Endothelial cell of umbilical vein (primary cell): Measurements from ENCODE around the gene EIF2AK3. TPM values are rescaled to one million over a fixed set of nuclear protein-coding genes. Genes with fewer than 3 reads are reported as not detected.

Experiments
- BruUV-seq: library from RNA; stranded (reverse); fragments of 400-500 nt; replicated peaks from 2 replicates; lab custom pipeline; 2021; lab: Mats Ljungman, UMichigan
- CTCF ChIA-PET: fragments of 300-600, 350-600 bp; sonication (Branson Sonifier 250); formaldehyde crosslinking; loops from one replicate; lab custom pipeline; 2021; ENCODE audit warnings: antibody characterized with exemption, inconsistent platforms; lab: Charles Lee
- POLR2A ChIA-PET: fragments of 300-600, 350-600 bp; sonication (Branson Sonifier 250); formaldehyde crosslinking; loops from one replicate; lab custom pipeline; 2021; ENCODE audit warnings: antibody characterized with exemption, inconsistent platforms; lab: Charles Lee
- DNase-seq: peaks from one replicate; pipeline ENCODE4 v3.0.0-alpha.2; 2011; ENCODE audit warnings: low read depth, low spot score
- FAIRE-seq: peaks from 2 replicates; lab custom pipeline; 2011; peaks lifted over from hg19 to GRCh38; lab: Jason Lieb, UNC
- H2AFZ ChIP-seq: 2 replicates; pipeline ENCODE4 v1.6.0; 2012; ENCODE audit warnings: low read depth, low read length, control low read depth, inconsistent platforms
- H3K27ac ChIP-seq: 2 replicates; pipeline ENCODE4 v1.5.1; 2011; ENCODE audit warnings: low read depth, mild to moderate bottlenecking, control low read depth, low read length, moderate library complexity; ENCODE audit not compliant: insufficient read depth
- H3K27me3 ChIP-seq, 2 experiments: 2 replicates each; pipeline versions ENCODE4 v1.6.0 to v1.6.1; 2011; ENCODE audit warnings: low read length in 2 of 2, mixed read lengths in 1 of 2; ENCODE audit not compliant: control insufficient read depth in 2 of 2, insufficient read depth in 2 of 2
- H3K36me3 ChIP-seq, 2 experiments: 2 replicates in 1 of 2; 3 replicates in 1 of 2; pipeline ENCODE4 v1.5.1; 2011; ENCODE audit warnings: low read length in 2 of 2, mild to moderate bottlenecking in 1 of 2, moderate library complexity in 1 of 2; ENCODE audit not compliant: control insufficient read depth in 2 of 2, insufficient read depth in 2 of 2; ENCODE audit errors: extremely low read depth in 1 of 2
- H3K4me1 ChIP-seq: 3 replicates; pipeline ENCODE4 v1.5.1; 2011; ENCODE audit warnings: mild to moderate bottlenecking, low read length; ENCODE audit not compliant: control insufficient read depth, insufficient read depth; ENCODE audit errors: extremely low read depth
- H3K4me2 ChIP-seq: 2 replicates; pipeline ENCODE4 v1.6.1; 2011; ENCODE audit warnings: low read length, control low read depth, mixed read lengths; ENCODE audit not compliant: insufficient read depth
- H3K4me3 ChIP-seq, 3 experiments: fragments of 200-600 bp in 1 of 3; sonication (generic), shearing (Covaris generic) in 1 of 3; replicated peaks in 1 of 3; 2 replicates each; pipeline ENCODE4 v1.5.1; 2011 to 2016; ENCODE audit warnings: control low read depth in 3 of 3, low read length in 3 of 3, mild to moderate bottlenecking in 2 of 3, inconsistent platforms in 1 of 3, low read depth in 1 of 3, moderate library complexity in 1 of 3; ENCODE audit not compliant: insufficient read depth in 1 of 3
- H3K79me2 ChIP-seq: 2 replicates; pipeline ENCODE4 v1.6.0; 2012; ENCODE audit warnings: low read length, inconsistent platforms; ENCODE audit not compliant: control insufficient read depth, insufficient read depth
- H3K9ac ChIP-seq: replicated peaks from 2 replicates; pipeline ENCODE3; 2011; ENCODE audit warnings: low read length, control low read depth; ENCODE audit not compliant: insufficient read depth; ENCODE audit errors: extremely low read depth
- H3K9me1 ChIP-seq: replicated peaks from 3 replicates; pipeline ENCODE4 v1.6.0; 2011; ENCODE audit warnings: mild to moderate bottlenecking, low read length; ENCODE audit not compliant: control insufficient read depth, insufficient read depth; ENCODE audit errors: extremely low read depth
- H3K9me3 ChIP-seq: replicated peaks from 2 replicates; pipeline ENCODE4 v1.5.1; 2012; ENCODE audit warnings: low read length, inconsistent platforms; ENCODE audit not compliant: control insufficient read depth, insufficient read depth
- H4K20me1 ChIP-seq: replicated peaks from 2 replicates; pipeline ENCODE3; 2011; ENCODE audit warnings: mild to moderate bottlenecking, low read length; ENCODE audit not compliant: control insufficient read depth, insufficient read depth; ENCODE audit errors: extremely low read depth
- EZH2 ChIP-seq: IDR thresholded peaks from 2 replicates; pipeline ENCODE4 v1.6.1; 2012; ENCODE audit warnings: borderline replicate concordance, low read depth, mild to moderate bottlenecking, moderate library complexity, low read length, inconsistent platforms; ENCODE audit not compliant: severe bottlenecking
- FOS ChIP-seq: IDR thresholded peaks from 2 replicates; pipeline ENCODE4 v1.6.1; 2011; ENCODE audit warnings: mild to moderate bottlenecking, low read length, moderate library complexity, borderline replicate concordance; ENCODE audit not compliant: insufficient read depth
- GATA2 ChIP-seq: IDR thresholded peaks from 2 replicates; pipeline ENCODE4 v1.7.0; 2011; ENCODE audit warnings: low read depth, mild to moderate bottlenecking, moderate library complexity, mixed read lengths, low read length; ENCODE audit not compliant: insufficient read length, insufficient read depth
- JUN ChIP-seq: IDR thresholded peaks from 2 replicates; pipeline ENCODE4 v1.6.1; 2011; ENCODE audit warnings: borderline replicate concordance, low read depth; ENCODE audit not compliant: insufficient read length, insufficient read depth
- MYC ChIP-seq: IDR thresholded peaks from one replicate; pipeline ENCODE4 v1.6.1; 2011; ENCODE audit warnings: mild to moderate bottlenecking, low read depth, low read length
- POLR2A ChIP-seq: IDR thresholded peaks from 2 replicates; pipeline ENCODE4 v1.6.1; 2012; ENCODE audit warnings: low read depth, mild to moderate bottlenecking, control low read depth, low read length
- POLR2AphosphoS5 ChIP-seq: IDR thresholded peaks from 2 replicates; pipeline ENCODE4 v1.6.1; 2012; ENCODE audit warnings: low read depth, mild to moderate bottlenecking, control low read depth, low read length, moderate library complexity; ENCODE audit not compliant: insufficient read depth
- dilution Hi-C: fragments of 300-500 bp; cut with MboI; formaldehyde crosslinking; loops from one replicate; pipeline ENCODE4 v1.15.0; 2019; ENCODE audit warnings: low sequenced_read_pairs; ENCODE audit not compliant: extremely low pct_ligation_motif_present
- intact Hi-C: fragments of 100-400 bp; cut with micrococcal nuclease; formaldehyde crosslinking; loops from one replicate; pipeline ENCODE4 v1.10.0; 2022
- polyA plus RNA-seq, 4 experiments: library from polyadenylated mRNA; depleted of rRNA in 3 of 4; stranded (reverse) in 3 of 4; unstranded in 1 of 4; fragments of >200 nt; gene quantifications; 2 replicates each; pipeline versions ENCODE4 v1.2.1 to v1.2.3, GENCODE V29; 2011 to 2012; ENCODE audit warnings: missing spikeins in 1 of 4
- total RNA-seq: library from RNA; stranded (reverse); gene quantifications from 2 replicates; pipeline ENCODE4 v1.2.3, GENCODE V29; 2021
- TF ChIP-seq, protein P1 (sequence below): IDR thresholded peaks from 2 replicates; pipeline ENCODE4 v1.6.1; 2011; ENCODE audit not compliant: insufficient read depth, insufficient read length
- TF ChIP-seq, protein P2 (sequence below), 2 donors: IDR thresholded peaks; 1 replicate in 1 of 2; 2 replicates in 1 of 2; pipeline ENCODE4 v1.5.1; 2011; ENCODE audit warnings: low read length in 2 of 2, mild to moderate bottlenecking in 2 of 2, moderate library complexity in 2 of 2, control low read depth in 1 of 2, inconsistent platforms in 1 of 2, low read depth in 1 of 2; ENCODE audit not compliant: insufficient read depth in 1 of 2; ENCODE audit errors: extremely low read depth in 1 of 2

The EIF2AK3 gene
- total and polyA plus RNA-seq, 2 donors (not counting 3 experiments of a cell fraction or from before 2014, with no cell fraction given), result 5.3 to 17.3 TPM

DNA sequence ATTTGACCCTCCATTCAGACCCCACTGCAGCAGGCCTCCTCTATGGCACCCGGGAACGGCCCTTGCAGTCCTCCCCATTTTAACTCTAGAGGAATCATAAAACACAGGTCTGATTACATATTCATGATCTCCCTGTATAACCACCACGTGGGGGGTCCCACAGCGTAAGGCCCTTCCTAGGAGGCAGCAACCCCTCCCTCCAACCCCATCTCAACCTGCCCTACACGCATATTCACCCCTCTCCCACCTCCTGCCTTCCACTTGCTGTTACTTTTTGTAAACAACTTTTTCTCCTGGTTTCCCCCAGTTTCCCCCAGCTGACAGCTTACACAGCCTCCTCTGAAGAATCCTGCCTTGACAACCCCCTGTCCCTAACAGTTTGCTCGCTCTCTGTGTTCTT is 89.6 kb downstream of the EIF2AK3 start:
- CTCF ChIA-PET, result interaction anchor here (0.6 kb wide), 2 partner anchors 72 to 132 kb away, joined by 3 to 4 read pairs; no protein-coding TSS in a partner anchor
- no peaks in the 10 kb centered on the region for H3K9me3 ChIP-seq
- intact Hi-C loops (no loop called here), dilution Hi-C loops (no loop called here)
- no peaks in the 10 kb centered on the region for H3K9me1 ChIP-seq
- no peak overlapping the region for H3K4me2 ChIP-seq
- DNase-seq (no peak), FAIRE-seq (no peak)
- POLR2A ChIA-PET, result interaction anchor here (0.6 kb wide), 1 partner anchor 66 kb away, joined by 5 read pairs; no protein-coding TSS in a partner anchor
- H3K27ac ChIP-seq, result no peak overlapping the region
- no peaks in the 10 kb centered on the region for H3K4me1 ChIP-seq
- no peak overlapping the region for H3K4me3 ChIP-seq
- no peak for TF ChIP-seq JUN
- no peak for TF ChIP-seq MYC
- no peak for TF ChIP-seq FOS
- H4K20me1 ChIP-seq, result no peaks in the 10 kb centered on the region
- no peak overlapping the region for H2AFZ ChIP-seq
- H3K79me2 ChIP-seq, result no peaks in the 10 kb centered on the region
- H3K36me3 ChIP-seq, result no peaks in the 10 kb centered on the region
- no peaks in the 10 kb centered on the region for H3K27me3 ChIP-seq
- H3K9ac ChIP-seq, result no peak overlapping the region
- BruUV-seq, result no TSS peak

DNA sequence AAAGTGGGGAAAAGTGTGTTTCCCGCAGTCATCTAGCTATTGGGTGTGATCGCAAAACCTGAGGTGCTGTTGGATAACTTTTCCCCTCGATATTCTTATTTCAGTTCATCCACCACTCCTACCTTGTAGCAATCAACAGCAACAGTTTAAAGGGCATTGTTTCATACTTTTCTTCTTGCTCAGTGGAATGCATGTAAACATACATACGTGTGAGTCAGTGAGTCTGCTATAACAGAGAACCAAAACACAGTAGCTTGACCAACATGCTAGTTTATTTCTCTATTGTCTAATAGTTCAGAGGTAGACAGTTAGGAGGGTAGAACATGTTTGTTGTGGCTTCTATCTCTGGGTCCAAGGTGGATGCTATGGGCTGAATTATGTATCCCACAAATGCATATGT is 97.2 kb downstream of the EIF2AK3 start:
- Histone ChIP-seq H3K9ac (no peak overlapping the region), H3K27me3 (no peaks in the 10 kb centered on the region), H3K9me3 (no peaks in the 10 kb centered on the region), H2AFZ (no peak overlapping the region), H3K4me1 (no peaks in the 10 kb centered on the region), H3K9me1 (no peaks in the 10 kb centered on the region), H4K20me1 (no peaks in the 10 kb centered on the region), H3K79me2 (no peaks in the 10 kb centered on the region), H3K4me3 (no peak overlapping the region), H3K27ac (no peak overlapping the region), H3K4me2 (no peak overlapping the region), H3K36me3 (no peaks in the 10 kb centered on the region)
- intact Hi-C loops, result no loop called here
- dilution Hi-C loops, result no loop called here
- DNase-seq (no peak), FAIRE-seq (no peak)
- ChIA-PET CTCF (no interaction called here), POLR2A (no interaction called here)
- BruUV-seq, result no TSS peak
- TF ChIP-seq, protein P1, sequence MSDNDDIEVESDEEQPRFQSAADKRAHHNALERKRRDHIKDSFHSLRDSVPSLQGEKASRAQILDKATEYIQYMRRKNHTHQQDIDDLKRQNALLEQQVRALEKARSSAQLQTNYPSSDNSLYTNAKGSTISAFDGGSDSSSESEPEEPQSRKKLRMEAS, result no peak
- TF ChIP-seq, protein P2, sequence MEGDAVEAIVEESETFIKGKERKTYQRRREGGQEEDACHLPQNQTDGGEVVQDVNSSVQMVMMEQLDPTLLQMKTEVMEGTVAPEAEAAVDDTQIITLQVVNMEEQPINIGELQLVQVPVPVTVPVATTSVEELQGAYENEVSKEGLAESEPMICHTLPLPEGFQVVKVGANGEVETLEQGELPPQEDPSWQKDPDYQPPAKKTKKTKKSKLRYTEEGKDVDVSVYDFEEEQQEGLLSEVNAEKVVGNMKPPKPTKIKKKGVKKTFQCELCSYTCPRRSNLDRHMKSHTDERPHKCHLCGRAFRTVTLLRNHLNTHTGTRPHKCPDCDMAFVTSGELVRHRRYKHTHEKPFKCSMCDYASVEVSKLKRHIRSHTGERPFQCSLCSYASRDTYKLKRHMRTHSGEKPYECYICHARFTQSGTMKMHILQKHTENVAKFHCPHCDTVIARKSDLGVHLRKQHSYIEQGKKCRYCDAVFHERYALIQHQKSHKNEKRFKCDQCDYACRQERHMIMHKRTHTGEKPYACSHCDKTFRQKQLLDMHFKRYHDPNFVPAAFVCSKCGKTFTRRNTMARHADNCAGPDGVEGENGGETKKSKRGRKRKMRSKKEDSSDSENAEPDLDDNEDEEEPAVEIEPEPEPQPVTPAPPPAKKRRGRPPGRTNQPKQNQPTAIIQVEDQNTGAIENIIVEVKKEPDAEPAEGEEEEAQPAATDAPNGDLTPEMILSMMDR (IDR thresholded peaks at IDR 0.05; ENCODE audit: extremely low read depth in 1 of 2, insufficient read depth in 1 of 2, low read depth in 1 of 2, low read length in 2 of 2), result no peak
- TF ChIP-seq GATA2, result no peak
- TF ChIP-seq POLR2A, result no peak
- no peak for TF ChIP-seq JUN
- no peak for TF ChIP-seq EZH2
- TF ChIP-seq POLR2AphosphoS5, result no peak
- no peak for TF ChIP-seq MYC
- TF ChIP-seq FOS, result no peak
